ENCODE results near the gene CCDC146.
"Not testable (repeated sequence)": the region's sequence is repeated elsewhere in the genome, so short reads cannot be mapped to it uniquely, and the experiment has no call there.

The CCDC146 gene

GRCh38 chr7:77205706-77206105 is 83.3 kb downstream of the CCDC146 start:
- Mint-ChIP-seq H3K4me3 (no peak overlapping the region), H3K27me3 (ENCODE audit: low read depth) (no peaks in the 10 kb centered on the region), H3K27ac (no peak overlapping the region), H3K36me3 (ENCODE audit: low read depth) (peaks cover 22% of the 10 kb centered on the region), H3K4me1 (ENCODE audit: low read depth) (peaks cover 14% of the 10 kb centered on the region), H3K9me3 (peaks cover 30% of the 10 kb centered on the region)

GRCh38 chr7:77208416-77208815 is 86.0 kb downstream of the CCDC146 start:
- Mint-ChIP-seq H3K4me3 (no peak overlapping the region), H3K9me3 (peaks cover 39% of the 10 kb centered on the region), H3K4me1 (ENCODE audit: low read depth) (no peaks in the 10 kb centered on the region), H3K36me3 (ENCODE audit: low read depth) (peaks cover 22% of the 10 kb centered on the region), H3K27ac (no peak overlapping the region), H3K27me3 (ENCODE audit: low read depth) (no peaks in the 10 kb centered on the region)

- Mint-ChIP-seq H3K27ac (no peak overlapping the region), H3K36me3 (ENCODE audit: low read depth) (peaks cover 22% of the 10 kb centered on the region), H3K4me3 (no peak overlapping the region)
Measured at GRCh38 chr7:77209479-77210139, 87.2 kb downstream of the CCDC146 start.

GRCh38 chr7:77216181-77216845 is 93.9 kb downstream of the CCDC146 start:
- Mint-ChIP-seq H3K4me3 (no peak overlapping the region), H3K27me3 (ENCODE audit: low read depth) (no peaks in the 10 kb centered on the region), H3K27ac (no peak overlapping the region), H3K9me3 (peaks cover 19% of the 10 kb centered on the region), H3K4me1 (ENCODE audit: low read depth) (no peaks in the 10 kb centered on the region), H3K36me3 (ENCODE audit: low read depth) (peaks cover 8% of the 10 kb centered on the region)

More at GRCh38 chr7:77209479-77210139, 87.2 kb downstream of the CCDC146 start:
- Mint-ChIP-seq H3K27me3 (ENCODE audit: low read depth) (no peaks in the 10 kb centered on the region), H3K9me3 (peaks cover 43% of the 10 kb centered on the region), H3K4me1 (ENCODE audit: low read depth) (no peaks in the 10 kb centered on the region)

GRCh38 chr7:77217474-77218185 is 95.2 kb downstream of the CCDC146 start:
- Mint-ChIP-seq H3K27ac (no peak overlapping the region), H3K27me3 (ENCODE audit: low read depth) (no peaks in the 10 kb centered on the region), H3K4me3 (no peak overlapping the region), H3K4me1 (ENCODE audit: low read depth) (peaks cover 9% of the 10 kb centered on the region), H3K9me3 (peaks cover 19% of the 10 kb centered on the region), H3K36me3 (ENCODE audit: low read depth) (peaks cover 8% of the 10 kb centered on the region)

- H3K4me3 Mint-ChIP-seq = not testable (repeated sequence)
Measured at GRCh38 chr7:77219701-77220331, 97.4 kb downstream of the CCDC146 start.

GRCh38 chr7:77222065-77222464 is 99.7 kb downstream of the CCDC146 start:
- no peak overlapping the region for H3K27ac Mint-ChIP-seq
- peaks cover 12% of the 10 kb centered on the region for H3K4me1 Mint-ChIP-seq (ENCODE audit: low read depth)
- H3K27me3 Mint-ChIP-seq (ENCODE audit: low read depth) = no peaks in the 10 kb centered on the region
- peaks cover 10% of the 10 kb centered on the region for H3K9me3 Mint-ChIP-seq
- no peak overlapping the region for H3K4me3 Mint-ChIP-seq
- peaks cover 10% of the 10 kb centered on the region for H3K36me3 Mint-ChIP-seq (ENCODE audit: low read depth)

More at GRCh38 chr7:77219701-77220331, 97.4 kb downstream of the CCDC146 start:
- Mint-ChIP-seq H3K36me3 (ENCODE audit: low read depth) (peaks cover 10% of the 10 kb centered on the region), H3K4me1 (ENCODE audit: low read depth) (peaks cover 12% of the 10 kb centered on the region)
- not testable (repeated sequence) for H3K9me3 Mint-ChIP-seq; H3K27ac Mint-ChIP-seq; H3K27me3 Mint-ChIP-seq (ENCODE audit: low read depth)

GRCh38 chr7:77222819-77223218 is 100.4 kb downstream of the CCDC146 start:
- Mint-ChIP-seq H3K36me3 (ENCODE audit: low read depth) (peaks cover 10% of the 10 kb centered on the region), H3K27me3 (ENCODE audit: low read depth) (no peaks in the 10 kb centered on the region), H3K4me1 (ENCODE audit: low read depth) (peaks cover 12% of the 10 kb centered on the region), H3K27ac (no peak overlapping the region), H3K9me3 (peaks cover 10% of the 10 kb centered on the region), H3K4me3 (no peak overlapping the region)

- peaks cover 12% of the 10 kb centered on the region for H3K4me1 Mint-ChIP-seq (ENCODE audit: low read depth)
- H3K27me3 Mint-ChIP-seq (ENCODE audit: low read depth) = no peaks in the 10 kb centered on the region
- peaks cover 10% of the 10 kb centered on the region for H3K36me3 Mint-ChIP-seq (ENCODE audit: low read depth)
- peaks cover 10% of the 10 kb centered on the region for H3K9me3 Mint-ChIP-seq
- H3K4me3 Mint-ChIP-seq = no peak overlapping the region
- no peak overlapping the region for H3K27ac Mint-ChIP-seq
Measured at GRCh38 chr7:77223261-77223660, 100.8 kb downstream of the CCDC146 start.

GRCh38 chr7:77226357-77226839 is 104.0 kb downstream of the CCDC146 start:
- H3K4me3 Mint-ChIP-seq = no peak overlapping the region
- peaks cover 5% of the 10 kb centered on the region for H3K36me3 Mint-ChIP-seq (ENCODE audit: low read depth)
- peaks cover 12% of the 10 kb centered on the region for H3K4me1 Mint-ChIP-seq (ENCODE audit: low read depth)
- H3K9me3 Mint-ChIP-seq = peaks cover 13% of the 10 kb centered on the region
- H3K27ac Mint-ChIP-seq = no peak overlapping the region
- peaks cover under 1% of the 10 kb centered on the region for H3K27me3 Mint-ChIP-seq (ENCODE audit: low read depth)

GRCh38 chr7:77228795-77229194 is 106.4 kb downstream of the CCDC146 start:
- H3K27me3 Mint-ChIP-seq (ENCODE audit: low read depth); H3K4me1 Mint-ChIP-seq (ENCODE audit: low read depth); H3K4me3 Mint-ChIP-seq; H3K36me3 Mint-ChIP-seq (ENCODE audit: low read depth); H3K27ac Mint-ChIP-seq: not testable (repeated sequence)
- peaks cover 18% of the 10 kb centered on the region for H3K9me3 Mint-ChIP-seq

- H3K4me1 Mint-ChIP-seq (ENCODE audit: low read depth) = no peaks in the 10 kb centered on the region
- peaks cover 18% of the 10 kb centered on the region for H3K9me3 Mint-ChIP-seq
- peaks cover 3% of the 10 kb centered on the region for H3K27me3 Mint-ChIP-seq (ENCODE audit: low read depth)
- no peak overlapping the region for H3K4me3 Mint-ChIP-seq
- H3K36me3 Mint-ChIP-seq (ENCODE audit: low read depth) = peaks cover 6% of the 10 kb centered on the region
- H3K27ac Mint-ChIP-seq = no peak overlapping the region
Measured at GRCh38 chr7:77232467-77232866, 110.1 kb downstream of the CCDC146 start.

GRCh38 chr7:77235276-77235675 is 112.9 kb downstream of the CCDC146 start:
- H3K27me3 Mint-ChIP-seq (ENCODE audit: low read depth) = peaks cover 3% of the 10 kb centered on the region
- no peak overlapping the region for H3K4me3 Mint-ChIP-seq
- H3K36me3 Mint-ChIP-seq (ENCODE audit: low read depth) = peaks cover 17% of the 10 kb centered on the region
- H3K9me3 Mint-ChIP-seq = peaks cover 13% of the 10 kb centered on the region
- H3K4me1 Mint-ChIP-seq (ENCODE audit: low read depth) = peaks cover 12% of the 10 kb centered on the region
- no peak overlapping the region for H3K27ac Mint-ChIP-seq

- Mint-ChIP-seq H3K36me3 (ENCODE audit: low read depth) (peaks cover 18% of the 10 kb centered on the region), H3K27ac (no peak overlapping the region), H3K4me3 (no peak overlapping the region), H3K9me3 (no peaks in the 10 kb centered on the region), H3K27me3 (ENCODE audit: low read depth) (no peaks in the 10 kb centered on the region), H3K4me1 (ENCODE audit: low read depth) (peaks cover 16% of the 10 kb centered on the region)
Measured at GRCh38 chr7:77238703-77239136, 116.3 kb downstream of the CCDC146 start.
